Thoracic aorta (tissue), 2 donors: ENCODE data around the gene NAXD. TPM values are rescaled to one million over a fixed set of nuclear protein-coding genes. Genes with fewer than 3 reads are reported as not detected.

Experiments used
- ATAC-seq: fragments of 150-250 bp; one replicate; pipeline ENCODE4 v1.8.0; 2017; ENCODE audit warnings: low read depth; ENCODE audit not compliant: insufficient number of reproducible peaks, low FRiP score
- DNase-seq: peaks from one replicate; pipeline ENCODE4 v3.0.0-alpha.2; 2020; ENCODE audit warnings: low spot score
- H3K27ac ChIP-seq, 2 donors: fragments of 200-600 bp; sonication (generic); 1 replicate in 1 of 2; 2 replicates in 1 of 2; pipeline ENCODE4 v1.5.1; 2016; ENCODE audit warnings: mild to moderate bottlenecking in 2 of 2, moderate library complexity in 2 of 2
- H3K27me3 ChIP-seq: fragments of 200-600 bp; sonication (generic); replicated peaks from 2 replicates; pipeline ENCODE4 v1.6.0; 2016; ENCODE audit warnings: mild to moderate bottlenecking; ENCODE audit not compliant: insufficient read depth
- H3K36me3 ChIP-seq: fragments of 200-600 bp; sonication (generic); one replicate; pipeline ENCODE4 v1.5.1; 2016
- H3K4me1 ChIP-seq, 2 donors: fragments of 200-600 bp; sonication (generic); 1 replicate in 1 of 2; 2 replicates in 1 of 2; pipeline versions ENCODE4 v1.5.1 to v1.6.0; 2016; ENCODE audit warnings: low read depth in 2 of 2, mild to moderate bottlenecking in 1 of 2; ENCODE audit not compliant: control insufficient read depth in 1 of 2
- H3K4me3 ChIP-seq: fragments of 200-600 bp; sonication (generic); 2 replicates; pipeline ENCODE4 v1.5.1; 2016; ENCODE audit warnings: mild to moderate bottlenecking
- H3K9me3 ChIP-seq: fragments of 200-600 bp; sonication (generic); 2 replicates; pipeline ENCODE4 v1.5.1; 2016
- CTCF ChIP-seq: fragments of 200-600 bp; sonication (generic); IDR thresholded peaks from one replicate; pipeline ENCODE4 v1.5.1; 2019; ENCODE audit warnings: antibody characterized with exemption
- total RNA-seq, 2 donors: library from RNA; depleted of rRNA; stranded (reverse); fragments of >200 nt; gene quantifications; one replicate each; pipeline versions ENCODE4 v1.1.0 to v1.2.3, GENCODE V29; 2016

The NAXD gene
- total RNA-seq, 2 donors from 2014 or later = 24.9 to 31.4 TPM

DNA sequence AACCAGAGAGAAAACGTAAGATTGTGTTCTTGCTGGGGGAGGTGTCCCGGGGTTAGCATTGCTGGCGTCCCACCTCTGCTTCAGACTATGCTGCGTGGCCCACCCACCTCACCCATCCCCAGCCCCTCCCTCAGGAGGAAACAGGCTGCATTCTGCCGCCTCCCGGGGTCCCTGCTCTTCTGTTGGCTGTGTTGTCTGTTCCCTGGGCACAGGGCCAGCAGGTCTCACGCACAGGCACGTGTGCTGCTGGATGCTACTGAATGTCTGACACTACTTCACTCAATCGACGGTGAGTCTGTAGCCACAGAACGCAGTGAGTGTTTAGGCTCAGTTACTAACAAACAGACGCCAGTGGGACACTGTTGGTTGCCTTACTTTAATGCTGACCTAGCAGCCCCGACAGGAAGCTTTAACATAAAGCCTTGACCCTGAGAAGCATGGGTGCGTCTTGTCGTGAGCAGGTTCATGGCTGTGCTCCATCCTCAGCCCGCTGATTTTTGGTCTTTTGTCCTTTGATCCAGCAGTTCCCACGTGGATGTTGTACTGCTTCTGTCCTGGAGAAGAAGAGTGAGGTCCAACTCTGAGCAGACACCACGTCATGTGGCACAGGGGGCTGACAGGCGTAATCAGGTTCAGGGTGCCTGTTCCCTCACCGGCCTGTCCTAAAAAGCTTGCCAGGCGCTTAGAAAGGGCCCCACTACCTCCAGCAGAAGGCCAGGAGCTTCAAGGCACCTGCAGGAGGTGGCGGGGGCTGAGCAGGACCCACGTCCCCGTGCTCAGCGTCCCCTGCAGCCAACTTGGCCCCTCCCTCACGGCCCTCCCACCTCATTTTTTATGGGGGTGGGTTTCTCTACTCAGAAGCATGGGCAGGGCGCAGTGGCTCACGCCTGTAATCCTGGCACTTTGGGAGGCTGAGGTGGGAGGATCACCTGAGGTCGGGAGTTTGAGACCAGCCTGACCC, 26.0 kb downstream of the NAXD start:
- peaks cover 57% of the 10 kb centered on the region for H3K36me3 ChIP-seq
- H3K4me3 ChIP-seq = no peak overlapping the region
- DNase-seq (no peak), ATAC-seq (no peak)
- no peak for TF ChIP-seq CTCF
- H3K27me3 ChIP-seq = no peaks in the 10 kb centered on the region
- no peaks in the 10 kb centered on the region for H3K9me3 ChIP-seq
- H3K4me1 ChIP-seq = peaks cover 0 to 18% of the 10 kb centered on the region in 2 donors
- no peak overlapping the region for H3K27ac ChIP-seq

DNA sequence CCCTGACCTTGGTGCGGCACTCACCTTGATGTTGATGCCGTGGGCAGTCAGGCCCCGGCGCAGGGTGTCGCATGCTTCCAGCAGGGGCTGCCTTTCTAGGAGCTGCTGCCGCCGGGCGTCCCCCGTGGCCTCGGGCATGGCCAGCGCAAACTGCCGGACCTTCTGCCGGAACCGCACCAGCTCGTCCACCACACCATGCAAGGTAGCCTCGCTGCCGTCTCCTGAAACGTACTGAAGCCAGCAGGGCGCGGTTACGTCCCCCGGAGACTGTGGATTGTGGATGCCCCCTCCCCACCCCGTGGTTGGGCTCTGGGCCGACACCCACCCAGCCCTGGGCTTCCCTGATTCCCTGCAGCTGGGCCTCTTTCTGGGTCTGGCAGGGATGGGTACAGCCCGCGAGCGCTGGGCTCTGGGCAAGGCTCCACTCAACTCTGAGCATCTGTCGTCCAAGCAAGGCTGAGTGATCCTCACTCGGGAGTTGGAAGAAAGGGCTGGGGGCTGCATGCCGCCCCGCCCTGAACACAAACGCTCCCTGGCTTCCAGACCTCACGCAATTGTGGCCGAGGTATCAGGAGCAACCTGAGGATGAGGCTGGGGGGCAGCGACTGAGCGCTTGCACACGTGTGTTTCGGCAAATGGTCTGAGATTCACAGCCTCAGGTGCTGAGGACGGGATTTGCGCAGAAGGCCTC, 27.1 kb downstream of the NAXD start:
- Histone ChIP-seq H3K4me1 (peaks cover 0 to 18% of the 10 kb centered on the region in 2 donors), H3K27ac (no peak overlapping the region), H3K36me3 (peaks cover 46% of the 10 kb centered on the region), H3K27me3 (no peaks in the 10 kb centered on the region), H3K9me3 (no peaks in the 10 kb centered on the region), H3K4me3 (no peak overlapping the region)
- no peak for ATAC-seq
- DNase-seq = no peak
- TF ChIP-seq CTCF = no peak

- Histone ChIP-seq H3K27me3 (no peaks in the 10 kb centered on the region), H3K36me3 (peaks cover 37% of the 10 kb centered on the region), H3K4me3 (no peak overlapping the region), H3K27ac (no peak overlapping the region), H3K4me1 (peaks cover 0 to 18% of the 10 kb centered on the region in 2 donors), H3K9me3 (no peaks in the 10 kb centered on the region)
- ATAC-seq = no peak
- TF ChIP-seq CTCF = no peak
- no peak for DNase-seq
Observed at GRCh38 chr13:110643324-110643723, 28.0 kb downstream of the NAXD start.

GRCh38 chr13:110643768-110644421, 28.6 kb downstream of the NAXD start:
- H3K27ac ChIP-seq = no peak overlapping the region
- H3K4me3 ChIP-seq = no peak overlapping the region
- H3K27me3 ChIP-seq = no peaks in the 10 kb centered on the region
- ATAC-seq (no peak), DNase-seq (no peak)
- no peak for TF ChIP-seq CTCF
- H3K9me3 ChIP-seq = no peaks in the 10 kb centered on the region
- H3K36me3 ChIP-seq = peaks cover 33% of the 10 kb centered on the region
- peaks cover 0 to 18% of the 10 kb centered on the region in 2 donors for H3K4me1 ChIP-seq
